ENCODE measurements around the gene CCNY. TPM values are rescaled to one million over a fixed set of nuclear protein-coding genes. Genes with fewer than 3 reads are reported as not detected.
A peak's percentile ranks its signal among the peaks of the same experiment; 100 is the strongest.

CCNY gene
- polyA plus RNA-seq, 2 of the 4 experiments (the other 2 are of a cell fraction), result 28.1 to 55.5 TPM

GRCh38 chr10:35471435-35471834 lies 135.1 kb downstream of the CCNY start:
- TF ChIP-seq EHMT2 (IDR thresholded peaks at IDR 0.05; ENCODE audit: low read depth) (no peak), ZFP36 (IDR thresholded peaks at IDR 0.05; ENCODE audit: borderline replicate concordance, partially characterized antibody) (no peak), POLR2AphosphoS2 (conservative IDR thresholded peaks at IDR 0.05; ENCODE audit: low read length) (no peak), HEYL (CRISPR knock-in tag; IDR thresholded peaks at IDR 0.05) (no peak), POLR2A (IDR thresholded peaks at IDR 0.05; ENCODE audit: low read length) (no peak), HOXB5 (CRISPR knock-in tag; IDR thresholded peaks at IDR 0.05) (no peak), TFCP2L1 (CRISPR knock-in tag; IDR thresholded peaks at IDR 0.05) (no peak), BCL3 (IDR thresholded peaks at IDR 0.05) (no peak), FOSB (CRISPR knock-in tag; IDR thresholded peaks at IDR 0.05) (no peak), ZNF302 (CRISPR knock-in tag; IDR thresholded peaks at IDR 0.05) (no peak), HOXB13 (CRISPR knock-in tag; IDR thresholded peaks at IDR 0.05; ENCODE audit: low read depth) (no peak), CHD2 (IDR thresholded peaks at IDR 0.05; ENCODE audit: low read length, partially characterized antibody) (no peak), KDM5A (IDR thresholded peaks at IDR 0.05) (no peak), EP300 (IDR thresholded peaks at IDR 0.05) (no peak)
- FAIRE-seq (no peak), DNase-seq (ENCODE audit: low read depth in 1 of 2, low spot score in 1 of 2) (no peak), ATAC-seq (no peak)
- H3K27ac ChIP-seq, result no peak overlapping the region
- ChIA-PET POLR2A (no interaction called here), CTCF (interaction anchor here (0.9 kb wide), 1 partner anchor 17 kb away, joined by 3 read pairs; no protein-coding TSS in a partner anchor)
- H3K9me3 ChIP-seq, result no peaks in the 10 kb centered on the region
- H3K4me1 ChIP-seq, result no peaks in the 10 kb centered on the region
- no peak overlapping the region for H3K4me2 ChIP-seq
- WGBS (ENCODE audit: missing lambda C conversion rate), result 83% methylated on average over 3 of the region's 3 CpGs
- H3K4me3 ChIP-seq, result no peak overlapping the region

- CTCF ChIA-PET, result interaction anchor here (0.6 kb wide), 1 partner anchor 22 kb away, joined by 3 read pairs; no protein-coding TSS in a partner anchor
- TF ChIP-seq CBX2 (IDR thresholded peaks at IDR 0.05; ENCODE audit: borderline replicate concordance, low read depth) (no peak), RFX5 (IDR thresholded peaks at IDR 0.05) (no peak), CHD4 (IDR thresholded peaks at IDR 0.05; ENCODE audit: borderline replicate concordance) (no peak), JUN (IDR thresholded peaks at IDR 0.05) (no peak), USF2 (IDR thresholded peaks at IDR 0.05) (no peak), RNF2 (IDR thresholded peaks at IDR 0.05; ENCODE audit: borderline replicate concordance, low read depth) (no peak), HOXB13 (CRISPR knock-in tag; IDR thresholded peaks at IDR 0.05; ENCODE audit: low read depth) (no peak), MAFK (IDR thresholded peaks at IDR 0.05; ENCODE audit: partially characterized antibody) (no peak), SREBF2 (IDR thresholded peaks at IDR 0.05) (no peak), EHMT2 (IDR thresholded peaks at IDR 0.05; ENCODE audit: low read depth) (no peak), BHLHE40 (IDR thresholded peaks at IDR 0.05; ENCODE audit: low read depth, low read length) (no peak), ZC3H11A (IDR thresholded peaks at IDR 0.05) (no peak), NFE2L2 (conservative IDR thresholded peaks at IDR 0.05; ENCODE audit: low read length) (no peak), ZFP36 (IDR thresholded peaks at IDR 0.05; ENCODE audit: borderline replicate concordance, partially characterized antibody) (no peak), PHF8 (IDR thresholded peaks at IDR 0.05; ENCODE audit: borderline replicate concordance, low read depth) (no peak), MYC (IDR thresholded peaks at IDR 0.05; ENCODE audit: borderline replicate concordance, low read length) (no peak), FOSB (CRISPR knock-in tag; IDR thresholded peaks at IDR 0.05) (no peak)
These were observed 143.8 kb downstream of the CCNY start for GRCh38 chr10:35480142-35480541.

More at GRCh38 chr10:35480142-35480541, 143.8 kb downstream of the CCNY start:
- no peak overlapping the region for H3K4me3 ChIP-seq
- no peaks in the 10 kb centered on the region for H3K4me1 ChIP-seq
- POLR2A ChIA-PET, result interaction anchor here (0.6 kb wide), 1 partner anchor 205 kb away, joined by 4 read pairs; no protein-coding TSS in a partner anchor
- ATAC-seq (peak; percentile 64 to 78; a peak in 5 of 6 replicates), DNase-seq (ENCODE audit: low read depth in 1 of 2, low spot score in 1 of 2) (peak in 1 of 2 experiments; percentile 37), FAIRE-seq (no peak)
- no peaks in the 10 kb centered on the region for H3K9me3 ChIP-seq
- 90% methylated on average over 4 of the region's 9 CpGs for WGBS (ENCODE audit: missing lambda C conversion rate)
- H3K27ac ChIP-seq, result no peak overlapping the region
- H3K4me2 ChIP-seq, result no peak overlapping the region
